Measurements from ENCODE around the gene MGRN1.

MGRN1 gene

DNA sequence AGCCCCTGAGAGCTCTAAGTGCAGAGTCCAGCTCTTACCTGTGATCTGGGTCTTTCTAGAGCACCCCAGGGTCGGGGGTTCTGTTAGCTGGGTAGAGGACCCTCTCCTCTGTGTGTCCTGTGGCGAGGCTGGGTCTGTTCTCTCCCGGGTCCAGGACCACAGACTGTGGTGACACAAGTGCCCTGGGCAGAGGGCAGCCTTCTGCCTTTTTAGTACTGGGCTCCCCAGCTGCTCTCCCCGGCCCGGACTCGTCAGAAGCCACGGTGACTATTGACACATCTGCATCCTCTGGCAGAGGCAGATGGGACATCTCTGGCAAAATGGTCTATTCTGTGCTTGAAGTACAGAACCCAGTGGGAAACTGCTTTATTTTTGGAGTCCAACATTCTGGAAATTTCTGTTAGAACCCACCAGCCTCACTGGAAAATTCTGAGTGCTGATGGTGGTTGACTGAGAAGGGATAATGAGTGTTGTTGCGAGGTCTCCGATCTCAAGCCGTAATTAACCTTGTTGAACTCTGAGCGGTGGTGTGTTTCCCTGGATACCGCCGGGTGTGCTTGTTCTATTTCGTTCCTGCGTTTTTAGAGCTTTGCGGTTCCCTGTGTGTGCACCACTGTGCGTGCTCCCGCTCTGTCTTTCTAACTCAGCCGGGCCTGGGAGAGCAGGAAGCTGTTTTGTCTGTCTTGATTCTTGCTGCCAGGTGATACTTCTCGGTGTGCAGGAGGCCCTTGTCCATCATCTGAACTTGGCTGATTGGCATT, 42.8 kb downstream of the MGRN1 start:
- H3K4me3 ChIP-seq (ENCODE audit: low read depth, low read length): no peak overlapping the region
- TF ChIP-seq CTCF (IDR thresholded peaks at IDR 0.05; ENCODE audit: low read depth, low read length): no peak

DNA sequence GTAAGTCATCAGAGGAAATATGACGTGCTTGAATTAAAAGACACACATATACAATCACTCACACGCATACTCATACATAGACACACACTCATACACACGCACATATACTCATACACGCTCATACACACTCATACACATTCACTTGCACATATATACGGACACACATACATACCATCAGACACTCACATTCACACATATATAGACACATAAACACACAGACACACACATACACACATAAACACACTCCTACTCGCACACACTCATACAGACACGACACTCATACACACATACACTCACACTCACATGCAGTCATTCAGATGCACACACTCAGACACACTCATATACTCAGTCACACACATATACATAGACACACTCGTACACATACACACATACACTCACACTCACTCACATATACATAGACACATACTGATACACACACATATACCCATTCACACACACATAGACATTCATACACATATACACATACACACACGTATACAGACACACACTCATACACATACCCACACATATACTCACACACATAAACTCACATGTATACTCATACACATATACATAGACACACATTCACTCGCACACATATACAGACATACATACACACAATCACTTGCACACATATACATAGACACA, 43.8 kb downstream of the MGRN1 start:
- TF ChIP-seq CTCF (IDR thresholded peaks at IDR 0.05; ENCODE audit: low read depth, low read length): no peak
- H3K4me3 ChIP-seq (ENCODE audit: low read depth, low read length): no peak overlapping the region

DNA sequence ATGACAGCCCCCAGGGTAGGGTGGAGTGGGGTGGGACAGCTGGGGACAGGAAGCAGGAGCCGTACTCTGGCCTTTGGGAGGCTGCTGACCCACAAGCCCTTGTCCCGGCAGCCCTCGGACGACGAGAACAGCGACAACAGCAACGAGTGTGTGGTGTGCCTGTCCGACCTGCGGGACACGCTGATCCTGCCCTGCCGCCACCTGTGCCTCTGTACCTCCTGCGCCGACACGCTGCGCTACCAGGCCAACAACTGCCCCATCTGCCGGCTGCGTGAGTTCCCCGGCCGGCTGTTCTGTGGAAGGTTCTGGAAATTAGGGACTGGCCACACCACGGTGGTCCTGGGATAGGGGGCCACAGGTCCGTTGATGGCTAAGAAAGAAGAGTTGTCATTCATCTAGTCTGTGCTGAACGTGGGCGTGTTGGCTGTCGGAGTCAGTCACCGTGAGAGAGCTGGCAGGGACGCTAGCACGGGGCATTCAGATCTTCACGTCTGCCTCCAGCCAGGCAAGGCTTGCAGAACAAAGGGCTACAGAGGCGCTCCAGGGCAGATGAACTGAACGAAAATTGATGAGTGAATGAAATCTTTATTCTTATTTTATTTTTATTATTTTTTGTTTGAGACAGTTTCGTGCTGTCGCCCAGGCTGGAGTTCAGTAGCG, 48.9 kb downstream of the MGRN1 start:
- no peak overlapping the region for H3K4me3 ChIP-seq (ENCODE audit: low read depth, low read length)
- TF ChIP-seq CTCF (IDR thresholded peaks at IDR 0.05; ENCODE audit: low read depth, low read length): no peak

DNA sequence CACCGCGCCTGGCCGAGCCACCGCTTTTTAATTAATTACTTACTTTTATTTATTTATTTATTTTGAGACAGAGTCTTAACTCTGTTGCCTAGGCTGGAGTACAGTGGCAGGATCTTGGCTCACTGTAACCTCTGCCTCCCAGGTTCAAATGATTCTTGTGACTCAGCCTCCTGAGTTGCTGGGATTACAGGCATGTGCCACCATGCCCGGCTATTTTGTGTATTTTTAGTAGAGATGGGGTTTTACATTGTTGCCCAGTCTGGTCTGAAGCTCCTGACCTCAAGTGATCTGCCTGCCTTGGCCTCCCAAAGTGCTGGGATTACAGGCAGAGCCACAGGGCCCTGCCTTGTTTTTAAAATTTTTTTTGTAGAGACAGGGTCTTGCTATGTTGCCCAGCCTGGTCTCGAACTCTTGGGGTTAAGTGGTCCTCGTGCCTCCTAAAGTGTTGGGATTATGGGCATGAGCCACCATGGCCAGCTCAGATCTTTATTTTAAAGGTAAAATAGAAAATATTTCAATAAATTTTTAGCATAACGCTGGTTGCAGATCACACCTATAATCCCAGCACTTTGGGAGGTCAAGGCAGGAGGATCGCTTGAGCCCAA, 50.4 kb downstream of the MGRN1 start:
- TF ChIP-seq CTCF (IDR thresholded peaks at IDR 0.05; ENCODE audit: low read depth, low read length): no peak
- H3K4me3 ChIP-seq (ENCODE audit: low read depth, low read length): no peak overlapping the region

DNA sequence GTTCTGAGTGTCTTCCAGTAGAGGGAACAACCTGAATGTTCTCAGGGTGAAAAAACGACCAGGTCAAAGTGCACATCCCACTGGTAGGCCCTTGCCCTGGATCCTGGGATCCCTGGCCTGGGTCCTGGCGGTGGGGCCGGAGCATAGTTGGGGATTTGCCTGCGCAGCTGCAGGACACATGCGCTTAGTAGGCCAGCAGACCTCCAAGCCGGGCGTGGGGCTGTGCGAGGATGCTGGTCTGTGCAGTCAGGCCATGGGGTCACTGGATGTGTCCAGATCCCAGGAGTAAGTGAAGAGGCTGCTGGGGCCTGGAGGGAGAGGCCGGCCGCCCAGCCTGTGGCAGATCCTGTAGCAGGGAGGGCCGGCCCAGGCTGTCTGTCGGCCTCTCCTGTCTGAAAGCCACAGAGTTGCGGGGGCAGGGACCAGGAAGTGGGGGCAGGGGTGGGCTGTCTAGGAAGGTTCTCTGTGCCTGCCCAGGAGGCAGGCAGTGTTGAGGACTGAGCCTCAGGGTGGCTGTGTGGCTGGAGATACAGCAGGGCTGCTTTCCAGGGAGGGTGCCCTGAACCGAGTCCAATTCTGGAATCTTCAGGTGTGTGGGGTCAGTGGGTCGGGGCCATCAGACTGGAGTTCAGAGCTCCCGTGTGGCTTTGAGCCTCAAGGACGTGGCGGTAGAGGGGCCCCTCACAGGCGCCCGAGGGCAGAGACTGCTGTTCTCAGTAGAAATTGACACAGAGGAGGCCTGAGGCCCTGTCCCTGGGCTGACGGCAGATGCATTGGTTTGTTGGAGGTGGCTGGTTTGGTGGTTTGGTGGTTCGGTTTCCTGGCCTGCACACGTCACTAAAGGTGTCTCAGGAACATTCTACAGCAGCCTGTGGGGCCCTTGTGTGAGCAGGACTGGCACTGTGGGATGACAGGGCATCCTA, 51.5 kb downstream of the MGRN1 start:
- no peak for TF ChIP-seq CTCF (IDR thresholded peaks at IDR 0.05; ENCODE audit: low read depth, low read length)
- no peak overlapping the region for H3K4me3 ChIP-seq (ENCODE audit: low read depth, low read length)

DNA sequence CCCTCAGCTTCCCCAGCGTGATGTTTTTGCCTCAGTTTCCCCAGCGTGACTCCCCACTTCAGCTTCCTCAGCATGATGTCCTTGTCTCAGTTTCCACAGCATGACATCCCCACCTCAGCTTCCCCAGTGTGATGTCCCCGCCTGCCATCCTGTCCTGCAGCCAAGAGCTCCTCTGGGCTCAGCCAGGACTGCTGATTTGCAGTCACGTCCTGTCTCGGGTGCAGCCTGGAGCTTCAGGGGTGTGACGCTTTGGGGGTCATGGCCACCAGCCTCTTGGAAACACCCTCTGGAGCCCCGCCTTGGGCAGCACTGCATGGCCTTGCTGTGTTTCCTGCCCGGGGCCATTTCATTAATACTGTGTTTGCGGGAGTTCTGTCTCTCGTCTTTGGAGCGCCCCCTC, 52.2 kb downstream of the MGRN1 start:
- no peak overlapping the region for H3K4me3 ChIP-seq (ENCODE audit: low read depth, low read length)
- TF ChIP-seq CTCF (IDR thresholded peaks at IDR 0.05; ENCODE audit: low read depth, low read length): no peak
